Ovary (tissue), 9 donors: ENCODE data around the gene SLC35E3. TPM values are rescaled to one million over a fixed set of nuclear protein-coding genes. Genes with fewer than 3 reads are reported as not detected.

Experiments used
- DNase-seq, 5 donors: peaks; one replicate each; pipeline ENCODE4 v3.0.0-alpha.2; 2019 to 2020
- H3K27ac ChIP-seq, 2 donors: fragments of 200-600 bp; one replicate each; pipeline versions ENCODE4 v1.5.1 to v1.8.0; 2019 to 2022
- H3K27me3 ChIP-seq: fragments of 200-600 bp; one replicate; pipeline ENCODE4 v1.8.0; 2022
- H3K36me3 ChIP-seq: fragments of 200-600 bp; sonication (generic); one replicate; pipeline ENCODE4 v1.5.1; 2019
- H3K4me1 ChIP-seq: one replicate; pipeline ENCODE4 v1.8.1; 2013; ENCODE audit warnings: mild to moderate bottlenecking, moderate library complexity; ENCODE audit not compliant: insufficient read depth
- H3K4me3 ChIP-seq: fragments of 200-600 bp; sonication (generic); one replicate; pipeline ENCODE4 v1.5.1; 2017
- H3K9me3 ChIP-seq, 2 donors: fragments of 200-600 bp in 1 of 2; sonication (generic) in 1 of 2; one replicate each; pipeline versions ENCODE4 v1.5.1 to v1.8.1; 2013 to 2019; ENCODE audit warnings: mild to moderate bottlenecking in 1 of 2, moderate library complexity in 1 of 2
- CTCF ChIP-seq, 3 donors: fragments of 450-650 bp in 2 of 3; fragments of 200-600 bp in 1 of 3; IDR thresholded peaks; one replicate each; pipeline versions ENCODE4 v1.5.1 to v1.8.0; 2016 to 2022; ENCODE audit warnings: antibody characterized with exemption in 3 of 3, mild to moderate bottlenecking in 1 of 3
- EP300 ChIP-seq: sonication (generic); formaldehyde crosslinking; IDR thresholded peaks from one replicate; pipeline ENCODE4 v1.6.1; 2017; ENCODE audit warnings: antibody characterized with exemption
- POLR2A ChIP-seq: fragments of 450-650 bp; IDR thresholded peaks from one replicate; pipeline ENCODE4 v1.6.1; 2017; ENCODE audit warnings: antibody characterized with exemption, mild to moderate bottlenecking, moderate library complexity
- WGBS, 3 donors: extraction: QIAGEN DNeasy Blood & Tissue Kit in 1 of 3; methylation state at CpG; one replicate each; pipeline versions ENCODE4 v1.1.5 to v1.1.7; 2013 to 2017; 5-methylcytosine and 5-hydroxymethylcytosine counted together
- intact Hi-C, 4 donors: fragments of 100-400 bp; cut with DNase I; formaldehyde crosslinking; loops; one replicate each; pipeline versions ENCODE4 v1.11.0 to v1.15.1; 2022 to 2023
- polyA plus RNA-seq, 2 donors: library from polyadenylated mRNA; stranded (reverse); fragments of 200-250 nt in 1 of 2; fragments of 350-450 nt in 1 of 2; fragmentation: Illumina TruSeq in 1 of 2; extraction: RNeasy Lipid Tissue Mini Kit (QIAGEN cat#74804) in 1 of 2; gene quantifications; one replicate each; pipeline ENCODE4 v1.2.3, GENCODE V29; 2013 to 2014
- total RNA-seq, 7 donors: library from RNA; depleted of rRNA in 2 of 7; stranded (reverse); fragments of >200 nt in 2 of 7; fragmentation: NEBNext Ultra II Directional in 3 of 7; extraction: Animal tissue kit (Norgen Biotek cat#: 25700) in 3 of 7; gene quantifications; one replicate each; pipeline versions ENCODE4 v1.1.0 to v1.2.4, GENCODE V29; 2016 to 2023
- donor health status: DM: no; HTN: no; CAD: no; lungs with moderate emphysema.
- donor health status: DM: no; HTN: no; CAD: no.
- donor health status: Bipolar disorder and iron deficiency.
- donor health status: DM: yes; HTN: yes; CAD: no.
- donor health status: DM: no; HTN: no; CAD: no.
- donor health status: DM: yes; HTN: yes; CAD: no.

SLC35E3 gene
- total and polyA plus RNA-seq, 9 donors, result 1.1 to 12.3 (median 8.1) TPM

- no peaks in the 10 kb centered on the region for H3K4me1 ChIP-seq
- intact Hi-C loops, result no loop called here
- no peak for DNase-seq
- H3K9me3 ChIP-seq, result no peaks in the 10 kb centered on the region
- TF ChIP-seq CTCF (IDR thresholded peaks at IDR 0.05) (no peak), POLR2A (no peak), EP300 (no peak)
- H3K27me3 ChIP-seq, result no peaks in the 10 kb centered on the region
- no peak overlapping the region for H3K4me3 ChIP-seq
- 94 to 96% (median 95%) methylated on average over 7 of the region's 7 CpGs for WGBS, 3 donors
- no peaks in the 10 kb centered on the region for H3K36me3 ChIP-seq
- no peak overlapping the region for H3K27ac ChIP-seq
Observed at GRCh38 chr12:68775121-68775630, 29.2 kb downstream of the SLC35E3 start.

DNA sequence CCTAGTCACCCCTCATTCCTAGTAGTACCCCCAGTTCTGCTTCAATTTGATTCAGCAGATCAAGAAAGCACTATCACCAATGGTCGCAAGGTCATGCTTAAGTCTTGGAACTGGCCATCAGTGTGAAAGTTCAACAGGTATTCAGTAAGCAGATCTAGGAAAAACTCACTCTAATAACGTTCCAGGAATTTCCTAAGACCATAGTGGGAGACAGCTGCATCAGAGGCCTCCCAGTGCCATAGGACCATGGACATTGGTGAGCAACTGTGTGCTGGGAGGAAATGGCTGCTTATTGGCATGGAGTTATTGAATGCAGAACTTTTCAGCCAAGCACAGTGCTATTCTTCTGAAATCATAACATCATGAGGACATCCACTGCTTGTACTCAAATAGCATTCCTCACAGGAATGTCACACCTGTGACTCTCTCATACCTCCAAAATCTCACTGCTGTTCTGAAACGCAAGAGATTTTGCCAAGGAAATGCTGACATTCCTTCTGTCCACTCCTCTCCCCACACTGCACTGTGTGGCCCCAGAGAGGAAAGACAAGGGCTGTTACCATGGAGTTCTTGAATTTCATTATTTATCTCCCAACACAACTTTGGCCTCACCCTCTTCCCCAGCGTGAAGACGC is 31.1 kb downstream of the SLC35E3 start:
- intact Hi-C loops, result no loop called here
- WGBS, 3 donors, result 57 to 63% (median 57%) methylated on average over 5 of the region's 5 CpGs

DNA sequence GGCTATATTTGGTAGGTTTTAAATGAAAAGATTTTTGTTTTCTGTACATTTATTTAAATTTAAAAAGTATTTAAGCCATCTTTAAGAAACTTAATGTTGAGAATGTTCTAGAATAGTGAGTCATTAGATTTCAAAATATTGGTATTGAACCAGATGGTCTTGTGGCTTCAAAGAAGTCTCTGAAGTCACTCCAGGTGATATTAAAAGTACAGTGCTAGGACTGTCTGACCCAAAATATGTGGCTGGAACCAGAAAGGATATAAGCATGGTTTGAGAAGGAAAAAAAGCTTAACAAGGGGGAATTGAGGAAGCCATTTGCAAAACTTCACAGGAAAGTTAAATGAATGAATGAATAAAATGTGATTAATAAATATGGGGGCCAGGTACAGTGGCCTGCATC is 33.3 kb downstream of the SLC35E3 start:
- no peak for DNase-seq

More for the DNA sequence above, 31.1 kb downstream of the SLC35E3 start:
- Histone ChIP-seq H3K36me3 (no peaks in the 10 kb centered on the region), H3K4me1 (no peaks in the 10 kb centered on the region), H3K27ac (no peak overlapping the region), H3K4me3 (no peak overlapping the region), H3K9me3 (no peaks in the 10 kb centered on the region), H3K27me3 (no peaks in the 10 kb centered on the region)
- TF ChIP-seq EP300 (no peak), POLR2A (no peak), CTCF (IDR thresholded peaks at IDR 0.05) (no peak)
- no peak for DNase-seq

DNA sequence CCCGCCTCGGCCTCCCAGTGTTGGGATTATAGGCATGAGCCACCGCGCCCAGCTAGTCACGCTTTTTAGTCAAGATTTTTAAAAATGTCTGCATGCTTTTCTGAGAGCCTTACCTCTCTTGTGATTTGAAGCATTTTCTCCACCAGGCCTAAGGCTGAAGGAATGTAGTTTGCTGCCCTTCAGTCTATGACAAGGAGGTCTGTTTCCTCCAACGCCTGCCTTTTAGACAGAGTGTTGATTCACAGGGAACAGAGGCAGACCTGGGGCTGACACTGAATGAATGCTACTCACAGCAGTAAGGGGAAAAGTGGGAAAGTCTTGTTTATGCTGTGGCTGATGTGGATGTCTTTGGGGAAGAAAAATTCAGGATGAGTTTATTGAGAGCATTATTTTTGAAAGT is 34.8 kb downstream of the SLC35E3 start:
- intact Hi-C loops, result no loop called here
- H3K27ac ChIP-seq, result no peak overlapping the region

More for the DNA sequence above, 33.3 kb downstream of the SLC35E3 start:
- H3K9me3 ChIP-seq, result no peaks in the 10 kb centered on the region
- intact Hi-C loops, result no loop called here
- H3K4me3 ChIP-seq, result no peak overlapping the region
- H3K27me3 ChIP-seq, result no peaks in the 10 kb centered on the region
- TF ChIP-seq EP300 (no peak), POLR2A (no peak), CTCF (IDR thresholded peaks at IDR 0.05) (no peak)
- H3K27ac ChIP-seq, result no peak overlapping the region
- H3K36me3 ChIP-seq, result no peaks in the 10 kb centered on the region
- H3K4me1 ChIP-seq, result no peaks in the 10 kb centered on the region

More for the DNA sequence above, 34.8 kb downstream of the SLC35E3 start:
- Histone ChIP-seq H3K27me3 (no peaks in the 10 kb centered on the region), H3K4me1 (peaks cover under 1% of the 10 kb centered on the region), H3K9me3 (no peaks in the 10 kb centered on the region), H3K4me3 (no peak overlapping the region), H3K36me3 (no peaks in the 10 kb centered on the region)
- 94 to 97% (median 95%) methylated on average over 6 of the region's 6 CpGs for WGBS, 3 donors
- TF ChIP-seq CTCF (IDR thresholded peaks at IDR 0.05), result no peak
- no peak for TF ChIP-seq POLR2A
- TF ChIP-seq EP300, result no peak
- no peak for DNase-seq
